Renal cortex interstitium (tissue), 15 donors: ENCODE measurements around the gene AKR1B1. TPM values are rescaled to one million over a fixed set of nuclear protein-coding genes. Genes with fewer than 3 reads are reported as not detected.
"Not testable (repeated sequence)": the region's sequence is repeated elsewhere in the genome, so short reads cannot be mapped to it uniquely, and the experiment has no call there.

Experiments
- DNase-seq, 11 donors: peaks; one replicate each; pipeline ENCODE4 v3.0.0-alpha.2; 2013; ENCODE audit warnings: low read depth in 9 of 11, low spot score in 4 of 11; ENCODE audit errors: extremely low read depth in 1 of 11
- long read RNA-seq, 16 experiments: transcript quantifications; one replicate each; lab custom pipeline, GENCODE V29; 2026
- polyA plus RNA-seq, 3 donors: library from polyadenylated mRNA; unstranded; fragments of 120-200 nt; gene quantifications; one replicate each; pipeline ENCODE4 v1.2.1, GENCODE V29; 2013; ENCODE audit not compliant: insufficient read length in 3 of 3

AKR1B1 gene
- 100 to 1,000 TPM in 1 of 3 donors, 10 to 100 TPM in 2; 90.0 to 104 (median 99.2) TPM for polyA plus RNA-seq
- long read RNA-seq, donor 1, transcript AKR1B1-201 (10 exons, 1,409 nt): major isoform, 31 of 65 reads
- long read RNA-seq, donor 1, partial matches to known transcripts: 32 of 65 reads
- long read RNA-seq, donor 1, other reads (novel, unspliced or antisense): 0 of 65 reads
- long read RNA-seq, donor 2, transcript AKR1B1-201 (10 exons, 1,409 nt): major isoform, 27 of 28 reads
- long read RNA-seq, donor 2, partial matches to known transcripts: 0 of 28 reads
- long read RNA-seq, donor 2, other reads (novel, unspliced or antisense): 0 of 28 reads
- long read RNA-seq, donor 3, transcript AKR1B1-201 (10 exons, 1,409 nt): major isoform, 49 of 98 reads
- long read RNA-seq, donor 3, partial matches to known transcripts: 48 of 98 reads
- long read RNA-seq, donor 3, other reads (novel, unspliced or antisense): 0 of 98 reads
- long read RNA-seq, donor 4, transcript AKR1B1-201 (10 exons, 1,409 nt): major isoform, 40 of 41 reads
- long read RNA-seq, donor 4, partial matches to known transcripts: 0 of 41 reads
- long read RNA-seq, donor 4, other reads (novel, unspliced or antisense): 0 of 41 reads
- long read RNA-seq, donor 5: 0 reads
- long read RNA-seq, donor 6, transcript AKR1B1-201 (10 exons, 1,409 nt): major isoform, 30 of 58 reads
- long read RNA-seq, donor 6, partial matches to known transcripts: 27 of 58 reads
- long read RNA-seq, donor 6, other reads (novel, unspliced or antisense): 0 of 58 reads
- long read RNA-seq, donor 7, transcript AKR1B1-201 (10 exons, 1,409 nt): major isoform, 44 of 51 reads
- long read RNA-seq, donor 7, partial matches to known transcripts: 5 of 51 reads
- long read RNA-seq, donor 7, other reads (novel, unspliced or antisense): 0 of 51 reads
- long read RNA-seq, donor 8: 0 reads
- long read RNA-seq, donor 9, transcript AKR1B1-201 (10 exons, 1,409 nt): major isoform, 28 of 28 reads
- long read RNA-seq, donor 9, partial matches to known transcripts: 0 of 28 reads
- long read RNA-seq, donor 9, other reads (novel, unspliced or antisense): 0 of 28 reads
- long read RNA-seq, donor 10, transcript AKR1B1-201 (10 exons, 1,409 nt): major isoform, 39 of 45 reads
- long read RNA-seq, donor 10, partial matches to known transcripts: 5 of 45 reads
- long read RNA-seq, donor 10, other reads (novel, unspliced or antisense): 0 of 45 reads
- long read RNA-seq, donor 11, transcript AKR1B1-201 (10 exons, 1,409 nt): major isoform, 21 of 21 reads
- long read RNA-seq, donor 11, partial matches to known transcripts: 0 of 21 reads
- long read RNA-seq, donor 11, other reads (novel, unspliced or antisense): 0 of 21 reads
- long read RNA-seq, donor 12, transcript AKR1B1-201 (10 exons, 1,409 nt): major isoform, 14 of 14 reads
- long read RNA-seq, donor 12, partial matches to known transcripts: 0 of 14 reads
- long read RNA-seq, donor 12, other reads (novel, unspliced or antisense): 0 of 14 reads
- long read RNA-seq, donor 13: 0 reads
- long read RNA-seq, donor 14, transcript AKR1B1-201 (10 exons, 1,409 nt): major isoform, 34 of 34 reads
- long read RNA-seq, donor 14, partial matches to known transcripts: 0 of 34 reads
- long read RNA-seq, donor 14, other reads (novel, unspliced or antisense): 0 of 34 reads
- long read RNA-seq, donor 15, transcript AKR1B1-201 (10 exons, 1,409 nt): major isoform, 8 of 9 reads
- long read RNA-seq, donor 15, partial matches to known transcripts: 0 of 9 reads
- long read RNA-seq, donor 15, other reads (novel, unspliced or antisense): 0 of 9 reads
- long read RNA-seq, donor 16, transcript AKR1B1-201 (10 exons, 1,409 nt): major isoform, 125 of 153 reads
- long read RNA-seq, donor 16, partial matches to known transcripts: 17 of 153 reads
- long read RNA-seq, donor 16, other reads (novel, unspliced or antisense): 5 of 153 reads

GRCh38 chr7:134458806-134459698 is at the start of gene AKR1B1:
Gene AKR1B1, minus strand, starts transcription at chr7:134459100. Its CDS starts 38 bp downstream, at chr7:134459062.
- DNase-seq: peak; percentile 56 to 88 (median 82)

GRCh38 chr7:134505856-134506255 is 47.0 kb upstream of the AKR1B1 start:
- no peak for DNase-seq

GRCh38 chr7:134504660-134505164 is 45.8 kb upstream of the AKR1B1 start:
- DNase-seq: no peak

GRCh38 chr7:134502463-134503371 is 43.8 kb upstream of the AKR1B1 start:
- no peak for DNase-seq

- no peak for DNase-seq
Observed at GRCh38 chr7:134500982-134501381, 42.1 kb upstream of the AKR1B1 start.

- DNase-seq: no peak
Observed at GRCh38 chr7:134500406-134500805, 41.5 kb upstream of the AKR1B1 start.

- DNase-seq: no peak
Observed at GRCh38 chr7:134495546-134495945, 36.6 kb upstream of the AKR1B1 start.

GRCh38 chr7:134493091-134493490 is 34.2 kb upstream of the AKR1B1 start:
- no peak for DNase-seq

- DNase-seq: not testable (repeated sequence)
Observed at GRCh38 chr7:134487721-134488120, 28.8 kb upstream of the AKR1B1 start.

- no peak for DNase-seq
Observed at GRCh38 chr7:134485203-134485602, 26.3 kb upstream of the AKR1B1 start.

GRCh38 chr7:134483296-134483695 is 24.4 kb upstream of the AKR1B1 start:
- no peak for DNase-seq

- no peak for DNase-seq
Observed at GRCh38 chr7:134482858-134483257, 24.0 kb upstream of the AKR1B1 start.

GRCh38 chr7:134481167-134481566 is 22.3 kb upstream of the AKR1B1 start:
- no peak for DNase-seq

GRCh38 chr7:134480730-134481129 is 21.8 kb upstream of the AKR1B1 start:
- no peak for DNase-seq

GRCh38 chr7:134480202-134480601 is 21.3 kb upstream of the AKR1B1 start:
- no peak for DNase-seq

GRCh38 chr7:134478707-134479106 is 19.8 kb upstream of the AKR1B1 start:
- no peak for DNase-seq
